ENCODE results near the gene GALNT10.

DNA sequence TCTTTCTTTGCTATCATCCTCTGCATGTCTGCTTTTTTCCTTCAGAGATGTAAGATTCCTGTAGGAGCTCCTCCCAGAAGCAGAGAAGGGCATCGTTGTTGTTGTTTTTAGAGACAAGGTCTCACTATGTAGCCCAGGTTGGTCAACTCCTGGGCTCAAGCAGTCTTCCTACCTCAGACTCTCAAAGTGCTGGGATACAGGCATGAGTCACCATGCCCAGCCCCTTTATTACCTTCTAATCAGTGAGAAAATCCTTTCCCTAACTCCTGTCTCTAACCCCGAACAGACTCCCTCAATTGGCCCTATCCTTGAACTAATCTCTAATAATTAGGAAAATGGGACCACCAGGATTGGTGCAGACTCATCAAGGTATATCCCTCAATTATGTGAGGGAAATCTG, 64.4 kb downstream of the GALNT10 start:
- TF ChIP-seq, protein P1, sequence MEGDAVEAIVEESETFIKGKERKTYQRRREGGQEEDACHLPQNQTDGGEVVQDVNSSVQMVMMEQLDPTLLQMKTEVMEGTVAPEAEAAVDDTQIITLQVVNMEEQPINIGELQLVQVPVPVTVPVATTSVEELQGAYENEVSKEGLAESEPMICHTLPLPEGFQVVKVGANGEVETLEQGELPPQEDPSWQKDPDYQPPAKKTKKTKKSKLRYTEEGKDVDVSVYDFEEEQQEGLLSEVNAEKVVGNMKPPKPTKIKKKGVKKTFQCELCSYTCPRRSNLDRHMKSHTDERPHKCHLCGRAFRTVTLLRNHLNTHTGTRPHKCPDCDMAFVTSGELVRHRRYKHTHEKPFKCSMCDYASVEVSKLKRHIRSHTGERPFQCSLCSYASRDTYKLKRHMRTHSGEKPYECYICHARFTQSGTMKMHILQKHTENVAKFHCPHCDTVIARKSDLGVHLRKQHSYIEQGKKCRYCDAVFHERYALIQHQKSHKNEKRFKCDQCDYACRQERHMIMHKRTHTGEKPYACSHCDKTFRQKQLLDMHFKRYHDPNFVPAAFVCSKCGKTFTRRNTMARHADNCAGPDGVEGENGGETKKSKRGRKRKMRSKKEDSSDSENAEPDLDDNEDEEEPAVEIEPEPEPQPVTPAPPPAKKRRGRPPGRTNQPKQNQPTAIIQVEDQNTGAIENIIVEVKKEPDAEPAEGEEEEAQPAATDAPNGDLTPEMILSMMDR (IDR thresholded peaks at IDR 0.05) = no peak
- TF ChIP-seq POLR2AphosphoS5 (IDR thresholded peaks at IDR 0.05) = no peak

Data from suprapubic skin (tissue), 3 donors.